Endothelial cell of umbilical vein (primary cell): ENCODE results near the gene DCTD. TPM values are rescaled to one million over a fixed set of nuclear protein-coding genes. Genes with fewer than 3 reads are reported as not detected.

Source experiments
- BruUV-seq: library from RNA; stranded (reverse); fragments of 400-500 nt; replicated peaks from 2 replicates; lab custom pipeline; 2021; lab: Mats Ljungman, UMichigan
- CTCF ChIA-PET: fragments of 300-600, 350-600 bp; sonication (Branson Sonifier 250); formaldehyde crosslinking; loops from one replicate; lab custom pipeline; 2021; ENCODE audit warnings: antibody characterized with exemption, inconsistent platforms; lab: Charles Lee
- POLR2A ChIA-PET: fragments of 300-600, 350-600 bp; sonication (Branson Sonifier 250); formaldehyde crosslinking; loops from one replicate; lab custom pipeline; 2021; ENCODE audit warnings: antibody characterized with exemption, inconsistent platforms; lab: Charles Lee
- DNase-seq: peaks from one replicate; pipeline ENCODE4 v3.0.0-alpha.2; 2011; ENCODE audit warnings: low read depth, low spot score
- FAIRE-seq: peaks from 2 replicates; lab custom pipeline; 2011; peaks lifted over from hg19 to GRCh38; lab: Jason Lieb, UNC
- H2AFZ ChIP-seq: 2 replicates; pipeline ENCODE4 v1.6.0; 2012; ENCODE audit warnings: low read depth, low read length, control low read depth, inconsistent platforms
- H3K27ac ChIP-seq: 2 replicates; pipeline ENCODE4 v1.5.1; 2011; ENCODE audit warnings: low read depth, mild to moderate bottlenecking, control low read depth, low read length, moderate library complexity; ENCODE audit not compliant: insufficient read depth
- H3K27me3 ChIP-seq, 2 experiments: 2 replicates each; pipeline versions ENCODE4 v1.6.0 to v1.6.1; 2011; ENCODE audit warnings: low read length in 2 of 2, mixed read lengths in 1 of 2; ENCODE audit not compliant: control insufficient read depth in 2 of 2, insufficient read depth in 2 of 2
- H3K36me3 ChIP-seq, 2 experiments: 2 replicates in 1 of 2; 3 replicates in 1 of 2; pipeline ENCODE4 v1.5.1; 2011; ENCODE audit warnings: low read length in 2 of 2, mild to moderate bottlenecking in 1 of 2, moderate library complexity in 1 of 2; ENCODE audit not compliant: control insufficient read depth in 2 of 2, insufficient read depth in 2 of 2; ENCODE audit errors: extremely low read depth in 1 of 2
- H3K4me1 ChIP-seq: 3 replicates; pipeline ENCODE4 v1.5.1; 2011; ENCODE audit warnings: mild to moderate bottlenecking, low read length; ENCODE audit not compliant: control insufficient read depth, insufficient read depth; ENCODE audit errors: extremely low read depth
- H3K4me2 ChIP-seq: 2 replicates; pipeline ENCODE4 v1.6.1; 2011; ENCODE audit warnings: low read length, control low read depth, mixed read lengths; ENCODE audit not compliant: insufficient read depth
- H3K4me3 ChIP-seq, 3 experiments: fragments of 200-600 bp in 1 of 3; sonication (generic), shearing (Covaris generic) in 1 of 3; replicated peaks in 1 of 3; 2 replicates each; pipeline ENCODE4 v1.5.1; 2011 to 2016; ENCODE audit warnings: control low read depth in 3 of 3, low read length in 3 of 3, mild to moderate bottlenecking in 2 of 3, inconsistent platforms in 1 of 3, low read depth in 1 of 3, moderate library complexity in 1 of 3; ENCODE audit not compliant: insufficient read depth in 1 of 3
- H3K79me2 ChIP-seq: 2 replicates; pipeline ENCODE4 v1.6.0; 2012; ENCODE audit warnings: low read length, inconsistent platforms; ENCODE audit not compliant: control insufficient read depth, insufficient read depth
- H3K9ac ChIP-seq: replicated peaks from 2 replicates; pipeline ENCODE3; 2011; ENCODE audit warnings: low read length, control low read depth; ENCODE audit not compliant: insufficient read depth; ENCODE audit errors: extremely low read depth
- H3K9me1 ChIP-seq: replicated peaks from 3 replicates; pipeline ENCODE4 v1.6.0; 2011; ENCODE audit warnings: mild to moderate bottlenecking, low read length; ENCODE audit not compliant: control insufficient read depth, insufficient read depth; ENCODE audit errors: extremely low read depth
- H3K9me3 ChIP-seq: replicated peaks from 2 replicates; pipeline ENCODE4 v1.5.1; 2012; ENCODE audit warnings: low read length, inconsistent platforms; ENCODE audit not compliant: control insufficient read depth, insufficient read depth
- H4K20me1 ChIP-seq: replicated peaks from 2 replicates; pipeline ENCODE3; 2011; ENCODE audit warnings: mild to moderate bottlenecking, low read length; ENCODE audit not compliant: control insufficient read depth, insufficient read depth; ENCODE audit errors: extremely low read depth
- EZH2 ChIP-seq: IDR thresholded peaks from 2 replicates; pipeline ENCODE4 v1.6.1; 2012; ENCODE audit warnings: borderline replicate concordance, low read depth, mild to moderate bottlenecking, moderate library complexity, low read length, inconsistent platforms; ENCODE audit not compliant: severe bottlenecking
- FOS ChIP-seq: IDR thresholded peaks from 2 replicates; pipeline ENCODE4 v1.6.1; 2011; ENCODE audit warnings: mild to moderate bottlenecking, low read length, moderate library complexity, borderline replicate concordance; ENCODE audit not compliant: insufficient read depth
- GATA2 ChIP-seq: IDR thresholded peaks from 2 replicates; pipeline ENCODE4 v1.7.0; 2011; ENCODE audit warnings: low read depth, mild to moderate bottlenecking, moderate library complexity, mixed read lengths, low read length; ENCODE audit not compliant: insufficient read length, insufficient read depth
- JUN ChIP-seq: IDR thresholded peaks from 2 replicates; pipeline ENCODE4 v1.6.1; 2011; ENCODE audit warnings: borderline replicate concordance, low read depth; ENCODE audit not compliant: insufficient read length, insufficient read depth
- MYC ChIP-seq: IDR thresholded peaks from one replicate; pipeline ENCODE4 v1.6.1; 2011; ENCODE audit warnings: mild to moderate bottlenecking, low read depth, low read length
- POLR2A ChIP-seq: IDR thresholded peaks from 2 replicates; pipeline ENCODE4 v1.6.1; 2012; ENCODE audit warnings: low read depth, mild to moderate bottlenecking, control low read depth, low read length
- POLR2AphosphoS5 ChIP-seq: IDR thresholded peaks from 2 replicates; pipeline ENCODE4 v1.6.1; 2012; ENCODE audit warnings: low read depth, mild to moderate bottlenecking, control low read depth, low read length, moderate library complexity; ENCODE audit not compliant: insufficient read depth
- dilution Hi-C: fragments of 300-500 bp; cut with MboI; formaldehyde crosslinking; loops from one replicate; pipeline ENCODE4 v1.15.0; 2019; ENCODE audit warnings: low sequenced_read_pairs; ENCODE audit not compliant: extremely low pct_ligation_motif_present
- intact Hi-C: fragments of 100-400 bp; cut with micrococcal nuclease; formaldehyde crosslinking; loops from one replicate; pipeline ENCODE4 v1.10.0; 2022
- polyA plus RNA-seq, 4 experiments: library from polyadenylated mRNA; depleted of rRNA in 3 of 4; stranded (reverse) in 3 of 4; unstranded in 1 of 4; fragments of >200 nt; gene quantifications; 2 replicates each; pipeline versions ENCODE4 v1.2.1 to v1.2.3, GENCODE V29; 2011 to 2012; ENCODE audit warnings: missing spikeins in 1 of 4
- total RNA-seq: library from RNA; stranded (reverse); gene quantifications from 2 replicates; pipeline ENCODE4 v1.2.3, GENCODE V29; 2021
- TF ChIP-seq, protein P1 (sequence below): IDR thresholded peaks from 2 replicates; pipeline ENCODE4 v1.6.1; 2011; ENCODE audit not compliant: insufficient read depth, insufficient read length
- TF ChIP-seq, protein P2 (sequence below), 2 donors: IDR thresholded peaks; 1 replicate in 1 of 2; 2 replicates in 1 of 2; pipeline ENCODE4 v1.5.1; 2011; ENCODE audit warnings: low read length in 2 of 2, mild to moderate bottlenecking in 2 of 2, moderate library complexity in 2 of 2, control low read depth in 1 of 2, inconsistent platforms in 1 of 2, low read depth in 1 of 2; ENCODE audit not compliant: insufficient read depth in 1 of 2; ENCODE audit errors: extremely low read depth in 1 of 2

Gene DCTD
- total and polyA plus RNA-seq, 2 donors (not counting 3 experiments of a cell fraction or from before 2014, with no cell fraction given), result 105 to 111 TPM

DNA sequence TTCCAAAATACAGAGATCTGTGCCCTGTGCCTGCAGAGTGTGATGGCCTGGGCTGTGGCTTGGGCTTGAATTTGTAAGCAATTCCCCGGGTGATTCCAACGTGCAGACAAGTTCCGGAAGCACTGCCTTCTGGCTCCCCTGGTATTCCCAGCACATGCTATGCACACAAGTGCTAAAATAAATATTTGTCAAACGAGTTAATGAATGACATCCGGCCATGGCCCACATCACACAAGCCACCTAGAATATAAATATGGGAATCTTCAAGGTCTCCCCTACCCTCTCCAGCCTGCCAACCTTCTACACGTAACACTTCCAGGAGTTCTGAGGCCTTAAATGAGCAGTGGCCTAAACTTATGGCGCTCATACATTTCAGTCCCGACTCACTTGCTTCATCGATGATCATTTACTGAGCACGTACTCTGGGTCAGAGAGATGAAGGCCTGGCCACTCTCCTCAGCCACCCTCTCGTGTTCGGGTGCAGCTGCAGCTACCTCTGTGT is 21.3 kb downstream of the DCTD start:
- FAIRE-seq (no peak), DNase-seq (no peak)
- dilution Hi-C loops (no loop called here), intact Hi-C loops (no loop called here)
- H2AFZ ChIP-seq, result no peak overlapping the region
- ChIA-PET POLR2A (no interaction called here), CTCF (no interaction called here)
- no peak overlapping the region for H3K4me2 ChIP-seq
- H3K9me1 ChIP-seq, result no peaks in the 10 kb centered on the region
- no peak for TF ChIP-seq EZH2
- no peak for TF ChIP-seq GATA2
- H3K4me1 ChIP-seq, result no peaks in the 10 kb centered on the region
- H3K4me3 ChIP-seq, result no peak overlapping the region
- peaks cover 13 to 26% of the 10 kb centered on the region in 2 experiments for H3K36me3 ChIP-seq
- H4K20me1 ChIP-seq, result no peaks in the 10 kb centered on the region
- no peaks in the 10 kb centered on the region for H3K9me3 ChIP-seq
- H3K9ac ChIP-seq, result no peak overlapping the region
- no peak overlapping the region for H3K27ac ChIP-seq
- H3K27me3 ChIP-seq, result no peaks in the 10 kb centered on the region
- no TSS peak for BruUV-seq
- H3K79me2 ChIP-seq, result no peaks in the 10 kb centered on the region

DNA sequence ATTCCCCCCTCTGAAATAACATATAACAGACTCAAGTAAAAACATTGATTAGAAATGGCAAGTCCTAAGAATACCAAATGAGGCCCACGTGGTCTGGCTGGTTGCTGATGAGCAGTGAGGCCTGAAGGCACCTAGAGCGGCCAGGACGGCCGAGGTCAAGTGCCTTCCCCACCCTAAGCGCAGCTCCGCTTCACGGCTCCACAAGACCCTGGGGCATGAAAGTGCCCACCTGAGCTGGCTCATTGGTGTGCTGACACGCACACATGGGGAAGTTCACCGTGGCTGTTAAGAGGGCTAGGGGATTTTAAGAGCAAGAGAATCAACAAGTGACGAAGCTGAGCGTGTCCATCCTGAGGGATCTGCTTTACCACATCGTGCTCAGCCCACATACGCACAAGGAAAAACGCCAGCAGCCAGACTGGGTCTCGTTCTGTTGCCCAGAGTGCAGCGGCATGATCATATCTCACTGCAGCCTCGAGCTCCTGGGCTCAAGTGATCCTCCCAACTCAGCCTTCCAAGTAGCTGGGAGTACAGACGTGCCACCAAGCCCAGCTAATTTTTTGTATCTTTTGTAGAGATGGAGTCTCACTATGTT is 22.4 kb downstream of the DCTD start:
- no peak overlapping the region for H3K9ac ChIP-seq
- POLR2A ChIA-PET, result no interaction called here

More for the DNA sequence above, 22.4 kb downstream of the DCTD start:
- dilution Hi-C loops (no loop called here), intact Hi-C loops (no loop called here)
- Histone ChIP-seq H3K36me3 (peaks cover 13 to 33% of the 10 kb centered on the region in 2 experiments), H3K9me1 (no peaks in the 10 kb centered on the region), H3K27ac (no peak overlapping the region), H3K4me2 (no peak overlapping the region), H3K4me3 (no peak overlapping the region), H3K27me3 (no peaks in the 10 kb centered on the region), H2AFZ (no peak overlapping the region), H3K79me2 (no peaks in the 10 kb centered on the region), H4K20me1 (no peaks in the 10 kb centered on the region), H3K4me1 (no peaks in the 10 kb centered on the region), H3K9me3 (no peaks in the 10 kb centered on the region)
- TF ChIP-seq POLR2A (no peak), JUN (no peak), MYC (no peak), FOS (no peak), EZH2 (no peak), GATA2 (no peak), POLR2AphosphoS5 (no peak)
- TF ChIP-seq, protein P1, sequence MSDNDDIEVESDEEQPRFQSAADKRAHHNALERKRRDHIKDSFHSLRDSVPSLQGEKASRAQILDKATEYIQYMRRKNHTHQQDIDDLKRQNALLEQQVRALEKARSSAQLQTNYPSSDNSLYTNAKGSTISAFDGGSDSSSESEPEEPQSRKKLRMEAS, result no peak
- TF ChIP-seq, protein P2, sequence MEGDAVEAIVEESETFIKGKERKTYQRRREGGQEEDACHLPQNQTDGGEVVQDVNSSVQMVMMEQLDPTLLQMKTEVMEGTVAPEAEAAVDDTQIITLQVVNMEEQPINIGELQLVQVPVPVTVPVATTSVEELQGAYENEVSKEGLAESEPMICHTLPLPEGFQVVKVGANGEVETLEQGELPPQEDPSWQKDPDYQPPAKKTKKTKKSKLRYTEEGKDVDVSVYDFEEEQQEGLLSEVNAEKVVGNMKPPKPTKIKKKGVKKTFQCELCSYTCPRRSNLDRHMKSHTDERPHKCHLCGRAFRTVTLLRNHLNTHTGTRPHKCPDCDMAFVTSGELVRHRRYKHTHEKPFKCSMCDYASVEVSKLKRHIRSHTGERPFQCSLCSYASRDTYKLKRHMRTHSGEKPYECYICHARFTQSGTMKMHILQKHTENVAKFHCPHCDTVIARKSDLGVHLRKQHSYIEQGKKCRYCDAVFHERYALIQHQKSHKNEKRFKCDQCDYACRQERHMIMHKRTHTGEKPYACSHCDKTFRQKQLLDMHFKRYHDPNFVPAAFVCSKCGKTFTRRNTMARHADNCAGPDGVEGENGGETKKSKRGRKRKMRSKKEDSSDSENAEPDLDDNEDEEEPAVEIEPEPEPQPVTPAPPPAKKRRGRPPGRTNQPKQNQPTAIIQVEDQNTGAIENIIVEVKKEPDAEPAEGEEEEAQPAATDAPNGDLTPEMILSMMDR (IDR thresholded peaks at IDR 0.05; ENCODE audit: extremely low read depth in 1 of 2, insufficient read depth in 1 of 2, low read depth in 1 of 2, low read length in 2 of 2), result no peak
- CTCF ChIA-PET, result no interaction called here
- no peak for DNase-seq
- BruUV-seq, result no TSS peak
- no peak for FAIRE-seq
